H9 (cell line): Measurements from ENCODE around the gene PTDSS2. TPM values are rescaled to one million over a fixed set of nuclear protein-coding genes. Genes with fewer than 3 reads are reported as not detected.

ENCODE experiments used
- DNase-seq: peaks from one replicate; pipeline ENCODE4 v3.0.0-alpha.2; 2017
- H2AFZ ChIP-seq: one replicate; pipeline ENCODE4 v1.6.1; 2013; ENCODE audit warnings: mild to moderate bottlenecking, low read length, control low read depth, moderate library complexity
- H2AK5ac ChIP-seq: 2 replicates; pipeline ENCODE4 v1.6.1; 2013; ENCODE audit warnings: low read length, control low read depth, mixed read lengths; ENCODE audit not compliant: insufficient read length
- H2BK120ac ChIP-seq: one replicate; pipeline ENCODE4 v1.6.1; 2013; ENCODE audit warnings: low read depth, mild to moderate bottlenecking, low read length, control low read depth, inconsistent platforms; ENCODE audit not compliant: poor library complexity, severe bottlenecking
- H2BK12ac ChIP-seq: 2 replicates; pipeline ENCODE4 v1.6.1; 2013; ENCODE audit warnings: low read length, control low read depth, mixed read lengths, low read depth; ENCODE audit not compliant: insufficient read length
- H2BK15ac ChIP-seq: 2 replicates; pipeline ENCODE4 v1.6.1; 2013; ENCODE audit warnings: low read depth, low read length, control low read depth
- H2BK20ac ChIP-seq: one replicate; pipeline ENCODE4 v1.6.1; 2013; ENCODE audit warnings: low read depth, mild to moderate bottlenecking, low read length, control low read depth, inconsistent platforms; ENCODE audit not compliant: poor library complexity, severe bottlenecking
- H2BK5ac ChIP-seq: 2 replicates; pipeline ENCODE4 v1.6.1; 2013; ENCODE audit warnings: low read length, control low read depth, mixed read lengths; ENCODE audit not compliant: insufficient read length
- H3K14ac ChIP-seq: 2 replicates; pipeline ENCODE4 v1.6.1; 2013; ENCODE audit warnings: low read length, control low read depth; ENCODE audit not compliant: insufficient read depth
- H3K18ac ChIP-seq: 2 replicates; pipeline ENCODE4 v1.6.1; 2013; ENCODE audit warnings: low read depth, mild to moderate bottlenecking, mixed read lengths, low read length, control low read depth; ENCODE audit not compliant: insufficient read length
- H3K23ac ChIP-seq: 2 replicates; pipeline ENCODE4 v1.6.1; 2013; ENCODE audit warnings: low read length, control low read depth, mixed read lengths, low read depth; ENCODE audit not compliant: insufficient read length
- H3K23me2 ChIP-seq: 2 replicates; pipeline ENCODE4 v1.6.1; 2013; ENCODE audit warnings: low read depth, mild to moderate bottlenecking, mixed read lengths, low read length, control low read depth; ENCODE audit not compliant: insufficient read length, poor library complexity, severe bottlenecking
- H3K27ac ChIP-seq: 2 replicates; pipeline ENCODE4 v1.5.1; 2013; ENCODE audit warnings: low read length, control low read depth, mixed read lengths, low read depth; ENCODE audit not compliant: insufficient read length
- H3K27me3 ChIP-seq: 2 replicates; pipeline ENCODE4 v1.6.1; 2013; ENCODE audit warnings: low read length, control low read depth, inconsistent platforms; ENCODE audit not compliant: insufficient read depth
- H3K4ac ChIP-seq: 2 replicates; pipeline ENCODE4 v1.6.1; 2013; ENCODE audit warnings: low read depth, mild to moderate bottlenecking, control low read depth, inconsistent platforms, low read length, moderate library complexity
- H3K4me1 ChIP-seq: 2 replicates; pipeline ENCODE4 v1.6.1; 2013; ENCODE audit warnings: low read length, control low read depth, inconsistent platforms; ENCODE audit not compliant: insufficient read depth
- H3K4me2 ChIP-seq: 2 replicates; pipeline ENCODE4 v1.6.1; 2013; ENCODE audit warnings: low read length, control low read depth, mixed read lengths; ENCODE audit not compliant: insufficient read length, insufficient read depth
- H3K56ac ChIP-seq: 2 replicates; pipeline ENCODE4 v1.6.1; 2013; ENCODE audit warnings: low read depth, mild to moderate bottlenecking, mixed read lengths, low read length, control low read depth; ENCODE audit not compliant: insufficient read length
- H3K79me1 ChIP-seq: 2 replicates; pipeline ENCODE4 v1.6.1; 2013; ENCODE audit warnings: low read depth, mild to moderate bottlenecking, moderate library complexity, low read length, control low read depth, inconsistent platforms; ENCODE audit not compliant: insufficient read depth, poor library complexity, severe bottlenecking
- H3K79me2 ChIP-seq: 2 replicates; pipeline ENCODE4 v1.6.1; 2013; ENCODE audit warnings: low read length, control low read depth, inconsistent platforms; ENCODE audit not compliant: insufficient read depth
- H3K9ac ChIP-seq: 2 replicates; pipeline ENCODE4 v1.6.1; 2013; ENCODE audit warnings: low read length, control low read depth, mixed read lengths; ENCODE audit not compliant: insufficient read length; ENCODE audit errors: extremely low read depth
- H3K9me3 ChIP-seq: one replicate; pipeline ENCODE4 v1.6.1; 2013; ENCODE audit warnings: low read depth, low read length, inconsistent platforms; ENCODE audit not compliant: control insufficient read depth
- H3T11ph ChIP-seq: one replicate; pipeline ENCODE4 v1.6.1; 2013; ENCODE audit warnings: mild to moderate bottlenecking, low read length, control low read depth, inconsistent platforms
- H4K20me1 ChIP-seq: one replicate; pipeline ENCODE4 v1.6.1; 2013; ENCODE audit not compliant: control insufficient read depth, insufficient read length, insufficient read depth
- H4K5ac ChIP-seq: 2 replicates; pipeline ENCODE4 v1.6.1; 2013; ENCODE audit warnings: low read depth, mild to moderate bottlenecking, mixed read lengths, low read length, control low read depth; ENCODE audit not compliant: insufficient read length
- H4K8ac ChIP-seq: replicated peaks from 2 replicates; pipeline ENCODE4 v1.6.1; 2013; ENCODE audit warnings: low read length, control low read depth, mixed read lengths, low read depth; ENCODE audit not compliant: insufficient read length
- H4K91ac ChIP-seq: 2 replicates; pipeline ENCODE4 v1.6.1; 2013; ENCODE audit warnings: low read depth, mild to moderate bottlenecking, moderate library complexity, mixed read lengths, low read length, control low read depth; ENCODE audit not compliant: insufficient read length
- H3K27ac Mint-ChIP-seq, 3 experiments: 2 replicates in 2 of 3; 3 replicates in 1 of 3; pipeline ENCODE4 v1.8.0; 2020 to 2021; ENCODE audit warnings: mixed read lengths in 3 of 3, mild to moderate bottlenecking in 1 of 3, moderate library complexity in 1 of 3
- H3K27me3 Mint-ChIP-seq: 2 replicates; pipeline ENCODE4 v1.8.0; 2021; ENCODE audit warnings: low read depth, mild to moderate bottlenecking, moderate library complexity, mixed read lengths
- H3K36me3 Mint-ChIP-seq, 3 experiments: 2 replicates in 2 of 3; 3 replicates in 1 of 3; pipeline ENCODE4 v1.8.0; 2020 to 2021; ENCODE audit warnings: low read depth in 3 of 3, mixed read lengths in 3 of 3; ENCODE audit not compliant: insufficient read depth in 1 of 3
- H3K4me1 Mint-ChIP-seq, 2 experiments: 2 replicates each; pipeline ENCODE4 v1.8.0; 2020; ENCODE audit warnings: mixed read lengths in 2 of 2
- H3K4me3 Mint-ChIP-seq, 2 experiments: 2 replicates in 1 of 2; 3 replicates in 1 of 2; pipeline ENCODE4 v1.8.0; 2020 to 2021; ENCODE audit warnings: mild to moderate bottlenecking in 2 of 2, mixed read lengths in 2 of 2, moderate library complexity in 1 of 2
- H3K9me3 Mint-ChIP-seq, 2 experiments: 2 replicates in 1 of 2; 3 replicates in 1 of 2; pipeline ENCODE4 v1.8.0; 2020; ENCODE audit warnings: mild to moderate bottlenecking in 2 of 2, mixed read lengths in 2 of 2, moderate library complexity in 1 of 2
- CTCF ChIP-seq: fragments of 200-600 bp; sonication (generic); conservative IDR thresholded peaks from 3 replicates; pipeline ENCODE4 v1.8.0; 2021; ENCODE audit warnings: antibody characterized with exemption, mild to moderate bottlenecking
- WGBS: extraction: QIAGEN DNeasy Blood & Tissue Kit; methylation state at CpG from one replicate; pipeline ENCODE4 v1.1.7; 2013; ENCODE audit warnings: missing lambda C conversion rate, low lambda C conversion rate, mixed read lengths; ENCODE audit not compliant: insufficient read length; ENCODE audit errors: extremely low coverage; 5-methylcytosine and 5-hydroxymethylcytosine counted together
- total RNA-seq: library from RNA; stranded (reverse); gene quantifications from 2 replicates; pipeline ENCODE4 v1.2.1, GENCODE V29; 2021

PTDSS2 gene
- total RNA-seq, 1 experiment from 2014 or later = 55.3 TPM

- no peak overlapping the region for H2BK120ac ChIP-seq
- H2BK12ac ChIP-seq = no peak overlapping the region
- H3K4me1 ChIP-seq = no peaks in the 10 kb centered on the region
- no peaks in the 10 kb centered on the region for H3K27me3 Mint-ChIP-seq
- H2BK20ac ChIP-seq = no peak overlapping the region
- no peak overlapping the region; a peak in 1 of 5 replicates for H3K4me3 Mint-ChIP-seq
- no peak overlapping the region for H2BK15ac ChIP-seq
- H3K36me3 Mint-ChIP-seq = peaks cover 6 to 19% (median 17%) of the 10 kb centered on the region in 3 experiments
- H3K79me2 ChIP-seq = no peaks in the 10 kb centered on the region; the same call in 1 of the 2 replicates
- H4K20me1 ChIP-seq = no peaks in the 10 kb centered on the region
- no peak overlapping the region for H4K8ac ChIP-seq
- H3K18ac ChIP-seq = no peak overlapping the region
- H3K4me1 Mint-ChIP-seq = no peaks in the 10 kb centered on the region
- H3K79me1 ChIP-seq = peaks cover 2% of the 10 kb centered on the region
- H4K91ac ChIP-seq = no peak overlapping the region
- no peak overlapping the region for H3K14ac ChIP-seq
- peak overlapping the region in 1 of 3 experiments; percentile 70; a peak in 1 of 7 replicates for H3K27ac Mint-ChIP-seq
- no peak overlapping the region for H3K9ac ChIP-seq
- H3K4me2 ChIP-seq = no peak overlapping the region
- H3K9me3 Mint-ChIP-seq = no peaks in the 10 kb centered on the region
- no peaks in the 10 kb centered on the region for H3K9me3 ChIP-seq
- H3K56ac ChIP-seq = no peak overlapping the region
- no peak overlapping the region for H2BK5ac ChIP-seq
- H3K23ac ChIP-seq = no peak overlapping the region
- H3K23me2 ChIP-seq = peaks cover 3% of the 10 kb centered on the region
- no peak overlapping the region for H3K27ac ChIP-seq
- WGBS = no CpG with 5 or more reads among the region's 19 CpGs
- H3K4ac ChIP-seq = no peak overlapping the region
- H2AK5ac ChIP-seq = no peak overlapping the region
- DNase-seq = no peak
- TF ChIP-seq CTCF = no peak
- H4K5ac ChIP-seq = no peak overlapping the region
- H3K27me3 ChIP-seq = no peaks in the 10 kb centered on the region
- no peak overlapping the region for H3T11ph ChIP-seq
- no peak overlapping the region for H2AFZ ChIP-seq
These were observed 38.5 kb downstream of the PTDSS2 start for GRCh38 chr11:488579-488978.
